Measurements from ENCODE around the gene PCSK5.

The PCSK5 gene

GRCh38 chr9:76373173-76373783, 482.8 kb downstream of the PCSK5 start:
- H3K4me3 ChIP-seq (ENCODE audit: low read depth, low read length), result no peak overlapping the region
- TF ChIP-seq, protein P1, sequence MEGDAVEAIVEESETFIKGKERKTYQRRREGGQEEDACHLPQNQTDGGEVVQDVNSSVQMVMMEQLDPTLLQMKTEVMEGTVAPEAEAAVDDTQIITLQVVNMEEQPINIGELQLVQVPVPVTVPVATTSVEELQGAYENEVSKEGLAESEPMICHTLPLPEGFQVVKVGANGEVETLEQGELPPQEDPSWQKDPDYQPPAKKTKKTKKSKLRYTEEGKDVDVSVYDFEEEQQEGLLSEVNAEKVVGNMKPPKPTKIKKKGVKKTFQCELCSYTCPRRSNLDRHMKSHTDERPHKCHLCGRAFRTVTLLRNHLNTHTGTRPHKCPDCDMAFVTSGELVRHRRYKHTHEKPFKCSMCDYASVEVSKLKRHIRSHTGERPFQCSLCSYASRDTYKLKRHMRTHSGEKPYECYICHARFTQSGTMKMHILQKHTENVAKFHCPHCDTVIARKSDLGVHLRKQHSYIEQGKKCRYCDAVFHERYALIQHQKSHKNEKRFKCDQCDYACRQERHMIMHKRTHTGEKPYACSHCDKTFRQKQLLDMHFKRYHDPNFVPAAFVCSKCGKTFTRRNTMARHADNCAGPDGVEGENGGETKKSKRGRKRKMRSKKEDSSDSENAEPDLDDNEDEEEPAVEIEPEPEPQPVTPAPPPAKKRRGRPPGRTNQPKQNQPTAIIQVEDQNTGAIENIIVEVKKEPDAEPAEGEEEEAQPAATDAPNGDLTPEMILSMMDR (IDR thresholded peaks at IDR 0.05; ENCODE audit: low read depth, low read length, missing control alignments), result no peak
- no peaks in the 10 kb centered on the region for H3K36me3 ChIP-seq (replicated peaks)
- H3K27ac ChIP-seq, result no peak overlapping the region
- in situ Hi-C loops (cut with HindIII; ENCODE audit: low pct_ligation_motif_present, low sequenced_read_pairs), result no loop called here
- peak; percentile 35 for DNase-seq
- no peaks in the 10 kb centered on the region for H3K27me3 ChIP-seq (replicated peaks)

DNA sequence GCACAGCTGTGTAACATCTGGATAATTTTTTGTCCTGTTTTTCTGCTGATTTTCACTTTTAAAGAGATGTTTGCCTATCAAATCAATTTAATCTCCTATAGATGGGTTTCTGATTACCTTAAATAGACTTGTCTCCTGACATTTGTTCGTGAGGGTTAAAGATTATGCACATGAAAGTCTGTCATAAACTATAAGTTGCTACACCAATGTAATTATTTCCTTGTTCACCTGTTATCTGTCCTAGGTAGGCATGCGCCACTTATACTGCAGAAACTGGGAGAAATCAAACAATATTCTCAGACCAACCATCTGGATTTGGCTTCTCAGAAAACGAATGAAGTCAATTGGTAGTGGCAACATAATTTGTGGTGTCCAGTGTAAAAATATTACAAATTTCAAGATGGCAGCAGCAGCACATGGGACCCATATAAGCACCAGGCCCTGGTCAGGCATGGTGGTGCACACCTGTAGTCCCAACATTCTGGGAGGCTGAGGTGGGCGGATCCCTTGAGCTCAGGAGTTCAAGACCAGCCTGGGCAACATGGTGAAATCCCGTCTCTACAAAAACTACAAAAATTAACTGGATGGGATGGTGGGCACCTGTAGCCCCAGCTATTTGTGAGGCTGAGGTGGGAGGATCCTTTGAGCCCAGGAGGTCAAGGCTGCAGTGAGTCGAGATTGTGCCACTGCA, 483.5 kb downstream of the PCSK5 start:
- Histone ChIP-seq H3K27me3 (replicated peaks) (no peaks in the 10 kb centered on the region), H3K36me3 (replicated peaks) (no peaks in the 10 kb centered on the region), H3K4me3 (ENCODE audit: low read depth, low read length) (no peak overlapping the region), H3K27ac (no peak overlapping the region)
- in situ Hi-C loops (cut with HindIII; ENCODE audit: low pct_ligation_motif_present, low sequenced_read_pairs), result no loop called here
- TF ChIP-seq, protein P1 (IDR thresholded peaks at IDR 0.05; ENCODE audit: low read depth, low read length, missing control alignments), result no peak
- DNase-seq, result no peak

DNA sequence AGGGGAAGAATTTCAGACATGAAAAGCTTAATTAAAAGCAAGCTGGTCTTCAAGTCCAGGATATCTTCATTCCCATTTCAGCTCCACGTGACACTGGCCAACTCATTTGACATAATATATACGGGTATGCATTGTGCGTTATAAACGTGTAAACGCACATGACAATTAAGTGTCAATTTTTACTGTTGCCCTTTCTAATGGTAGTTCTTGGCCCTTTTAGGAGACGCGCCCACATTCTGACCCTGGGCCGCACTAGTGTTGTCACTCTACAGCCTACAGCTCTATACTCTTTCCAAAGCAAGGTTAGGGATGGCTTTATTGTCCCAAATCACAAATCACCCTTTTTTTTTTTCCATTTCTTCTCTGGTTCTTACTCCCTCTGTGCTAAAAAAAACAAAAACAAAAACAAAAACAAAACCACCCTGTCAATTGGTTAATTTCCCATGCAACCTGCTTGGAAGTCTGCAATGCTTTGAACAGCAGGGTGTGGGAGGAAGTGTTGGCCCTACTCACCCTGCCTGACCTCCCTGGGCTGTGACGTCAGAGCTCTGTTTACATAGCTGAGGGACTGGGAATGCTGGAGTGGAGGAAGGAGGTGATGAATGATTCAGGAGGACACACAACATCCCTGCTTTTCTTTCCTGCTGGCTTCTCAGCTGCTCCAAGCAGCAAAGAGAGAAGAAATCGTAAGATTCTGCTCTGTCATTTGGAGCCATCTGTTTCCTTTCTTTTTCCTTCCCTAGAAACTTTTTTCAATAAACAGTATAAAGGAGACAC, 484.5 kb downstream of the PCSK5 start:
- Histone ChIP-seq H3K36me3 (replicated peaks) (no peaks in the 10 kb centered on the region), H3K4me3 (ENCODE audit: low read depth, low read length) (no peak overlapping the region), H3K27ac (peak overlapping the region; percentile 5), H3K27me3 (replicated peaks) (no peaks in the 10 kb centered on the region)
- DNase-seq, result peak; percentile 80
- TF ChIP-seq, protein P1 (IDR thresholded peaks at IDR 0.05; ENCODE audit: low read depth, low read length, missing control alignments), result no peak
- in situ Hi-C loops (cut with HindIII; ENCODE audit: low pct_ligation_motif_present, low sequenced_read_pairs), result no loop called here

GRCh38 chr9:76377791-76378190, 487.3 kb downstream of the PCSK5 start:
- no peak for DNase-seq
- no peak overlapping the region for H3K4me3 ChIP-seq (ENCODE audit: low read depth, low read length)
- H3K27ac ChIP-seq, result no peak overlapping the region
- H3K27me3 ChIP-seq (replicated peaks), result no peaks in the 10 kb centered on the region
- TF ChIP-seq, protein P1 (IDR thresholded peaks at IDR 0.05; ENCODE audit: low read depth, low read length, missing control alignments), result no peak
- H3K36me3 ChIP-seq (replicated peaks), result no peaks in the 10 kb centered on the region
- in situ Hi-C loops (cut with HindIII; ENCODE audit: low pct_ligation_motif_present, low sequenced_read_pairs), result no loop called here

GRCh38 chr9:76378367-76379073, 488.0 kb downstream of the PCSK5 start:
- in situ Hi-C loops (cut with HindIII; ENCODE audit: low pct_ligation_motif_present, low sequenced_read_pairs), result no loop called here
- H3K27me3 ChIP-seq (replicated peaks), result no peaks in the 10 kb centered on the region
- H3K27ac ChIP-seq, result no peak overlapping the region
- no peaks in the 10 kb centered on the region for H3K36me3 ChIP-seq (replicated peaks)
- DNase-seq, result no peak
- TF ChIP-seq, protein P1 (IDR thresholded peaks at IDR 0.05; ENCODE audit: low read depth, low read length, missing control alignments), result no peak
- H3K4me3 ChIP-seq (ENCODE audit: low read depth, low read length), result no peak overlapping the region
